ENCODE measurements around the gene VLDLR.

DNA sequence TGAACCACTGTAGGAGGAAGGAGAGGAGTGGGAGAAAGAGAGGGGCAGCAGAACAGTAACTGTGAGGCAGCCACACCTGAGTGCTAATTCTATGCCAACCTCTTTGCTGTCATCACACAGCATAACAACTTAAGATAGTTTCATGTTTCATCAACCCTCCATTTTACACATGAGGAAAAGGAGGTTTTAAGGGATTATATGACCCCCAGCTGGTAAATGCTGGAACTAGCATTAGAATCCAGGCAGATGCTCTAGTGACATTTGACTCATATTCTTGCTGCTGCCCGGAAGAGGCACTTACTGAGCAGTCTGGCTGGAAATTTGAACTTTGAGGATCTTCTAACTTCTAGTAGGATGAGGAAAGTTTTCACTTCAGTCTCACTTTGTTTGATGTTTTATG, 24.1 kb upstream of the VLDLR start:
- TF ChIP-seq, protein P1, sequence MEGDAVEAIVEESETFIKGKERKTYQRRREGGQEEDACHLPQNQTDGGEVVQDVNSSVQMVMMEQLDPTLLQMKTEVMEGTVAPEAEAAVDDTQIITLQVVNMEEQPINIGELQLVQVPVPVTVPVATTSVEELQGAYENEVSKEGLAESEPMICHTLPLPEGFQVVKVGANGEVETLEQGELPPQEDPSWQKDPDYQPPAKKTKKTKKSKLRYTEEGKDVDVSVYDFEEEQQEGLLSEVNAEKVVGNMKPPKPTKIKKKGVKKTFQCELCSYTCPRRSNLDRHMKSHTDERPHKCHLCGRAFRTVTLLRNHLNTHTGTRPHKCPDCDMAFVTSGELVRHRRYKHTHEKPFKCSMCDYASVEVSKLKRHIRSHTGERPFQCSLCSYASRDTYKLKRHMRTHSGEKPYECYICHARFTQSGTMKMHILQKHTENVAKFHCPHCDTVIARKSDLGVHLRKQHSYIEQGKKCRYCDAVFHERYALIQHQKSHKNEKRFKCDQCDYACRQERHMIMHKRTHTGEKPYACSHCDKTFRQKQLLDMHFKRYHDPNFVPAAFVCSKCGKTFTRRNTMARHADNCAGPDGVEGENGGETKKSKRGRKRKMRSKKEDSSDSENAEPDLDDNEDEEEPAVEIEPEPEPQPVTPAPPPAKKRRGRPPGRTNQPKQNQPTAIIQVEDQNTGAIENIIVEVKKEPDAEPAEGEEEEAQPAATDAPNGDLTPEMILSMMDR (IDR thresholded peaks at IDR 0.05), result no peak
- no peak for TF ChIP-seq POLR2A (IDR thresholded peaks at IDR 0.05)
